ENCODE data around the gene NXPH3.

Gene NXPH3

GRCh38 chr17:49630113-49630900 lies 54.6 kb downstream of the NXPH3 start:
- no peak for DNase-seq

GRCh38 chr17:49631496-49631895 lies 55.8 kb downstream of the NXPH3 start:
- no peak for DNase-seq

All from CD4-positive, alpha-beta T cell treated with Interleukin-17A for 4 hours (primary cell).